SU-DHL-6 (cell line): ENCODE measurements around the gene STX18.

Experiments used
- EZH2phosphoT487 ChIP-seq: fragments of 200-600 bp; sonication (generic), shearing (Covaris generic); conservative IDR thresholded peaks from 2 replicates; pipeline ENCODE4 v1.6.1; 2018; ENCODE audit warnings: mild to moderate bottlenecking, antibody characterized with exemption, low read length, moderate library complexity, mixed read lengths
- TF ChIP-seq, protein P1 (sequence below): fragments of 200-600 bp; sonication (generic); IDR thresholded peaks from one replicate; pipeline ENCODE4 v1.5.1; 2017; ENCODE audit warnings: antibody characterized with exemption, mild to moderate bottlenecking, low read length, moderate library complexity; ENCODE audit not compliant: insufficient read depth, poor library complexity, severe bottlenecking

DNA sequence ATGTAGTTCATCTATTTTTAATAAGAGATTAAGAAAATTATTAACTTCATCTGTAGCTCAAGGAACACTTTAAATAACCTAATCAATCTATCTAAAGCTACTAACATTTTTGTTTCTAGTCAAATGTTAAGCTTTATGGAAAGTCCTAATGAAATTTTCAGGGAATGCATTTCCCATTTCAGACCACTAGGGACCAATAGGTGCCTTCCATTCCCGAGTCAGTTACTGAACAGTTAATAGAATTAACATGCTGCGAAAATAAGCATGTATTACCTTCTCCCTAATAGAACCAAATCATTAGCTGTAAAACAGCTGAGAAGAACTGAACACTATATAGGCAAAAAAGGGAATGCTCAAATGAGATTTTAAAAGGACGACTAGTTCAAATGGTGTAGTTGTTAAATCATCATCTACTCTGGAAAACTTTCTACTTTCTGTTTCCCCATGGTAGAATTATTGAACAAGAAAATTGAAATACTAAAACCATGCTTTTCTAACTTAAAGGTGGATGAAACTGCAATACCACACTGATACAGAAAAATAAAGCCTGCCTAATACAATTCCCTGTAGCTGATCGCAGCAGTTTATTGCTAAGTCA, 22.5 kb downstream of the STX18 start:
- TF ChIP-seq, protein P1, sequence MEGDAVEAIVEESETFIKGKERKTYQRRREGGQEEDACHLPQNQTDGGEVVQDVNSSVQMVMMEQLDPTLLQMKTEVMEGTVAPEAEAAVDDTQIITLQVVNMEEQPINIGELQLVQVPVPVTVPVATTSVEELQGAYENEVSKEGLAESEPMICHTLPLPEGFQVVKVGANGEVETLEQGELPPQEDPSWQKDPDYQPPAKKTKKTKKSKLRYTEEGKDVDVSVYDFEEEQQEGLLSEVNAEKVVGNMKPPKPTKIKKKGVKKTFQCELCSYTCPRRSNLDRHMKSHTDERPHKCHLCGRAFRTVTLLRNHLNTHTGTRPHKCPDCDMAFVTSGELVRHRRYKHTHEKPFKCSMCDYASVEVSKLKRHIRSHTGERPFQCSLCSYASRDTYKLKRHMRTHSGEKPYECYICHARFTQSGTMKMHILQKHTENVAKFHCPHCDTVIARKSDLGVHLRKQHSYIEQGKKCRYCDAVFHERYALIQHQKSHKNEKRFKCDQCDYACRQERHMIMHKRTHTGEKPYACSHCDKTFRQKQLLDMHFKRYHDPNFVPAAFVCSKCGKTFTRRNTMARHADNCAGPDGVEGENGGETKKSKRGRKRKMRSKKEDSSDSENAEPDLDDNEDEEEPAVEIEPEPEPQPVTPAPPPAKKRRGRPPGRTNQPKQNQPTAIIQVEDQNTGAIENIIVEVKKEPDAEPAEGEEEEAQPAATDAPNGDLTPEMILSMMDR = no peak
- TF ChIP-seq EZH2phosphoT487 = no peak
